GM18505 (cell line): ENCODE results near the gene SEZ6L.

ENCODE experiments used
- ATAC-seq: cut with Tn5 transposase; IDR thresholded peaks from one replicate; pipeline ENCODE4 v1.9.1; 2021; ENCODE audit not compliant: unreplicated experiment
- POLR2A ChIP-seq: IDR thresholded peaks from 4 replicates; pipeline ENCODE4 v1.6.1; 2011; ENCODE audit warnings: borderline replicate concordance; ENCODE audit not compliant: insufficient read depth, insufficient read length; ENCODE audit errors: extremely low read depth

The SEZ6L gene

GRCh38 chr22:26313291-26313690, 144.0 kb downstream of the SEZ6L start:
- no peak for ATAC-seq
- TF ChIP-seq POLR2A = no peak

GRCh38 chr22:26314171-26314570, 144.9 kb downstream of the SEZ6L start:
- ATAC-seq = no peak

GRCh38 chr22:26314656-26315055, 145.4 kb downstream of the SEZ6L start:
- no peak for ATAC-seq
- no peak for TF ChIP-seq POLR2A

More at GRCh38 chr22:26314171-26314570, 144.9 kb downstream of the SEZ6L start:
- TF ChIP-seq POLR2A = no peak

- no peak for ATAC-seq
- TF ChIP-seq POLR2A = no peak
These were observed 147.5 kb downstream of the SEZ6L start for GRCh38 chr22:26316732-26317285.

GRCh38 chr22:26318975-26319374, 149.7 kb downstream of the SEZ6L start:
- ATAC-seq = no peak
- TF ChIP-seq POLR2A = no peak

- ATAC-seq = no peak
- TF ChIP-seq POLR2A = no peak
These were observed 151.2 kb downstream of the SEZ6L start for GRCh38 chr22:26320447-26320846.

- no peak for TF ChIP-seq POLR2A
- ATAC-seq = no peak
These were observed 152.2 kb downstream of the SEZ6L start for GRCh38 chr22:26321469-26321913.

- ATAC-seq = no peak
These were observed 153.1 kb downstream of the SEZ6L start for GRCh38 chr22:26322179-26322905.

GRCh38 chr22:26323013-26323412, 153.8 kb downstream of the SEZ6L start:
- ATAC-seq = no peak
- no peak for TF ChIP-seq POLR2A

More at GRCh38 chr22:26322179-26322905, 153.1 kb downstream of the SEZ6L start:
- no peak for TF ChIP-seq POLR2A

GRCh38 chr22:26324150-26324549, 154.9 kb downstream of the SEZ6L start:
- TF ChIP-seq POLR2A = no peak
- no peak for ATAC-seq

GRCh38 chr22:26325641-26326040, 156.4 kb downstream of the SEZ6L start:
- no peak for TF ChIP-seq POLR2A
- no peak for ATAC-seq

GRCh38 chr22:26326803-26327202, 157.5 kb downstream of the SEZ6L start:
- no peak for ATAC-seq

GRCh38 chr22:26327306-26327705, 158.0 kb downstream of the SEZ6L start:
- no peak for TF ChIP-seq POLR2A
- no peak for ATAC-seq

More at GRCh38 chr22:26326803-26327202, 157.5 kb downstream of the SEZ6L start:
- no peak for TF ChIP-seq POLR2A

GRCh38 chr22:26328221-26328620, 159.0 kb downstream of the SEZ6L start:
- no peak for ATAC-seq
- no peak for TF ChIP-seq POLR2A

- no peak for TF ChIP-seq POLR2A
- no peak for ATAC-seq
These were observed 161.8 kb downstream of the SEZ6L start for GRCh38 chr22:26330971-26331625.
